Neuronal stem cell (in vitro differentiated cells): ENCODE data around the gene LOC128125822.

Source experiments
- DNase-seq: peaks from one replicate; pipeline ENCODE4 v3.0.0-alpha.2; 2013; ENCODE audit warnings: low spot score
- H2AFZ ChIP-seq: one replicate; pipeline ENCODE4 v1.6.1; 2013; ENCODE audit warnings: mild to moderate bottlenecking, low read length, inconsistent platforms
- H2AK5ac ChIP-seq: 2 replicates; pipeline ENCODE4 v1.6.1; 2013; ENCODE audit warnings: low read depth, mild to moderate bottlenecking, inconsistent platforms, low read length, moderate library complexity, mixed read lengths
- H2BK120ac ChIP-seq: 2 replicates; pipeline ENCODE4 v1.6.1; 2013; ENCODE audit warnings: low read depth, mild to moderate bottlenecking, inconsistent platforms, low read length, moderate library complexity, mixed read lengths
- H2BK12ac ChIP-seq: one replicate; pipeline ENCODE4 v1.6.1; 2013; ENCODE audit warnings: low read length, inconsistent platforms
- H2BK15ac ChIP-seq: 2 replicates; pipeline ENCODE4 v1.6.1; 2013; ENCODE audit warnings: mild to moderate bottlenecking, low read length, inconsistent platforms, mixed read lengths
- H2BK5ac ChIP-seq: one replicate; pipeline ENCODE4 v1.6.1; 2013; ENCODE audit warnings: inconsistent platforms, mild to moderate bottlenecking, low read length, moderate library complexity
- H3K14ac ChIP-seq: one replicate; pipeline ENCODE4 v1.6.1; 2013; ENCODE audit warnings: low read length, inconsistent platforms
- H3K18ac ChIP-seq: 2 replicates; pipeline ENCODE4 v1.6.1; 2013; ENCODE audit warnings: low read length, inconsistent platforms
- H3K23ac ChIP-seq: 2 replicates; pipeline ENCODE4 v1.6.1; 2013; ENCODE audit warnings: low read depth, mild to moderate bottlenecking, mixed read lengths, low read length, inconsistent platforms; ENCODE audit not compliant: poor library complexity
- H3K27ac ChIP-seq: replicated peaks from 3 replicates; pipeline ENCODE4 v1.5.1; 2013; ENCODE audit warnings: low read length, inconsistent platforms
- H3K27me3 ChIP-seq, 3 experiments: 2 replicates each; pipeline ENCODE4 v1.6.1; 2013; ENCODE audit warnings: low read length in 3 of 3, mild to moderate bottlenecking in 2 of 3, inconsistent platforms in 1 of 3, low read depth in 1 of 3, mixed read lengths in 1 of 3, moderate library complexity in 1 of 3; ENCODE audit not compliant: control insufficient read depth in 3 of 3, insufficient read depth in 3 of 3
- H3K36me3 ChIP-seq, 2 donors: replicated peaks in 1 of 2; 2 replicates each; pipeline ENCODE4 v1.6.1; 2013; ENCODE audit warnings: low read length in 2 of 2; ENCODE audit not compliant: control insufficient read depth in 2 of 2, insufficient read depth in 2 of 2
- H3K4ac ChIP-seq: 2 replicates; pipeline ENCODE4 v1.6.1; 2013; ENCODE audit warnings: inconsistent platforms, mild to moderate bottlenecking, low read length, moderate library complexity
- H3K4me1 ChIP-seq, 2 donors: 1 replicate in 1 of 2; 2 replicates in 1 of 2; pipeline ENCODE4 v1.6.1; 2013; ENCODE audit warnings: low read length in 2 of 2, low read depth in 1 of 2; ENCODE audit not compliant: control insufficient read depth in 2 of 2, insufficient read depth in 1 of 2
- H3K4me2 ChIP-seq: one replicate; pipeline ENCODE4 v1.6.1; 2013; ENCODE audit warnings: mild to moderate bottlenecking, low read length, inconsistent platforms; ENCODE audit not compliant: insufficient read depth, poor library complexity, severe bottlenecking
- H3K4me3 ChIP-seq, 2 donors: 2 replicates each; pipeline ENCODE4 v1.5.1; 2013; ENCODE audit warnings: low read length in 2 of 2, mild to moderate bottlenecking in 2 of 2, inconsistent platforms in 1 of 2, moderate library complexity in 1 of 2
- H3K79me1 ChIP-seq: one replicate; pipeline ENCODE4 v1.6.1; 2013; ENCODE audit warnings: low read depth, mild to moderate bottlenecking, inconsistent platforms, low read length, moderate library complexity
- H3K9ac ChIP-seq: one replicate; pipeline ENCODE4 v1.6.1; 2013; ENCODE audit warnings: mild to moderate bottlenecking, low read depth, low read length, inconsistent platforms; ENCODE audit not compliant: poor library complexity
- H3K9me3 ChIP-seq, 2 donors: replicated peaks in 1 of 2; 2 replicates each; pipeline versions ENCODE3 to v1.6.1; 2013; ENCODE audit warnings: low read length in 2 of 2, mild to moderate bottlenecking in 2 of 2, inconsistent platforms in 1 of 2, low read depth in 1 of 2, mixed read lengths in 1 of 2, moderate library complexity in 1 of 2; ENCODE audit not compliant: control insufficient read depth in 2 of 2, insufficient read depth in 1 of 2
- H4K8ac ChIP-seq: one replicate; pipeline ENCODE4 v1.6.1; 2013; ENCODE audit warnings: low read depth, mild to moderate bottlenecking, inconsistent platforms, low read length, moderate library complexity
- H4K91ac ChIP-seq: one replicate; pipeline ENCODE4 v1.6.1; 2013; ENCODE audit warnings: low read length, low read depth, mild to moderate bottlenecking, inconsistent platforms; ENCODE audit not compliant: poor library complexity
- WGBS, 2 donors: extraction: QIAGEN DNeasy Blood & Tissue Kit; methylation state at CpG; one replicate each; pipeline ENCODE4 v1.1.7; 2013; ENCODE audit warnings: missing lambda C conversion rate in 2 of 2, mixed read lengths in 1 of 2; ENCODE audit not compliant: insufficient read length in 2 of 2, insufficient replicate concordance in 1 of 2; ENCODE audit errors: extremely low coverage in 2 of 2; 5-methylcytosine and 5-hydroxymethylcytosine counted together

The LOC128125822 gene

GRCh38 chr6:63530991-63531390 lies 41.3 kb upstream of the LOC128125822 start:
- Histone ChIP-seq H4K8ac (no peak overlapping the region), H2BK12ac (no peak overlapping the region), H4K91ac (no peak overlapping the region), H3K79me1 (peaks cover 2% of the 10 kb centered on the region), H3K4me1 (no peaks in the 10 kb centered on the region), H3K4me2 (no peak overlapping the region), H2AFZ (no peak overlapping the region), H2BK5ac (no peak overlapping the region), H2AK5ac (no peak overlapping the region), H3K4ac (no peak overlapping the region), H3K36me3 (no peaks in the 10 kb centered on the region), H3K9me3 (peaks cover 0 to 1% of the 10 kb centered on the region in 2 donors), H3K23ac (no peak overlapping the region), H3K27ac (no peak overlapping the region), H2BK15ac (no peak overlapping the region), H3K4me3 (no peak overlapping the region), H3K14ac (no peak overlapping the region), H2BK120ac (no peak overlapping the region), H3K27me3 (no peaks in the 10 kb centered on the region), H3K18ac (no peak overlapping the region), H3K9ac (no peak overlapping the region)
- no CpG with 5 or more reads among the region's 1 CpG for WGBS, 2 donors
- no peak for DNase-seq

- Histone ChIP-seq H3K27me3 (no peaks in the 10 kb centered on the region), H2BK15ac (no peak overlapping the region), H3K4me2 (no peak overlapping the region), H3K23ac (no peak overlapping the region), H4K91ac (no peak overlapping the region), H3K4me3 (no peak overlapping the region), H2BK5ac (no peak overlapping the region), H3K79me1 (no peaks in the 10 kb centered on the region), H2AK5ac (no peak overlapping the region), H3K9ac (no peak overlapping the region), H3K9me3 (peaks cover 0 to 1% of the 10 kb centered on the region in 2 donors), H3K18ac (no peak overlapping the region), H3K27ac (no peak overlapping the region), H3K36me3 (no peaks in the 10 kb centered on the region), H3K14ac (no peak overlapping the region), H2BK120ac (no peak overlapping the region), H2AFZ (no peak overlapping the region), H3K4me1 (no peaks in the 10 kb centered on the region), H2BK12ac (no peak overlapping the region), H3K4ac (no peak overlapping the region), H4K8ac (no peak overlapping the region)
- WGBS, 2 donors = no CpG with 5 or more reads among the region's 3 CpGs
- DNase-seq = no peak
Measured at GRCh38 chr6:63533026-63533425, 39.3 kb upstream of the LOC128125822 start.

GRCh38 chr6:63533952-63534351 lies 38.3 kb upstream of the LOC128125822 start:
- Histone ChIP-seq H3K14ac (no peak overlapping the region), H2BK5ac (no peak overlapping the region), H3K36me3 (no peaks in the 10 kb centered on the region), H3K27ac (no peak overlapping the region), H3K9me3 (peaks cover 0 to 1% of the 10 kb centered on the region in 2 donors), H3K27me3 (no peaks in the 10 kb centered on the region), H3K4ac (no peak overlapping the region), H4K91ac (no peak overlapping the region), H2AFZ (no peak overlapping the region), H2BK15ac (no peak overlapping the region), H3K18ac (no peak overlapping the region), H2BK12ac (no peak overlapping the region), H3K4me3 (no peak overlapping the region), H3K9ac (no peak overlapping the region), H2BK120ac (no peak overlapping the region), H3K23ac (no peak overlapping the region), H4K8ac (no peak overlapping the region), H3K79me1 (no peaks in the 10 kb centered on the region), H2AK5ac (no peak overlapping the region), H3K4me1 (no peaks in the 10 kb centered on the region), H3K4me2 (no peak overlapping the region)
- DNase-seq = no peak
- no CpG with 5 or more reads among the region's 4 CpGs for WGBS, 2 donors

- H2BK120ac ChIP-seq = no peak overlapping the region
- H3K36me3 ChIP-seq = no peaks in the 10 kb centered on the region
- no peak overlapping the region for H2AFZ ChIP-seq
- H2AK5ac ChIP-seq = no peak overlapping the region
- H3K4me3 ChIP-seq = no peak overlapping the region
- WGBS, 2 donors = no CpG with 5 or more reads among the region's 9 CpGs
- no peak overlapping the region for H3K14ac ChIP-seq
- H3K4me2 ChIP-seq = no peak overlapping the region
- H3K23ac ChIP-seq = no peak overlapping the region
- H3K4ac ChIP-seq = no peak overlapping the region
- H3K9ac ChIP-seq = no peak overlapping the region
- no peaks in the 10 kb centered on the region for H3K27me3 ChIP-seq
- H2BK12ac ChIP-seq = no peak overlapping the region
- H3K9me3 ChIP-seq = no peaks in the 10 kb centered on the region
- H2BK15ac ChIP-seq = no peak overlapping the region
- no peaks in the 10 kb centered on the region for H3K4me1 ChIP-seq
- no peak overlapping the region for H3K18ac ChIP-seq
- DNase-seq = no peak
- no peak overlapping the region for H4K91ac ChIP-seq
- H2BK5ac ChIP-seq = no peak overlapping the region
- H3K79me1 ChIP-seq = no peaks in the 10 kb centered on the region
- no peak overlapping the region for H4K8ac ChIP-seq
- no peak overlapping the region for H3K27ac ChIP-seq
Measured at GRCh38 chr6:63537201-63537958, 34.9 kb upstream of the LOC128125822 start.
